Kidney glomerular epithelial cell (primary cell): ENCODE measurements around the gene WNT2.
"Not testable (repeated sequence)": the region's sequence is repeated elsewhere in the genome, so short reads cannot be mapped to it uniquely, and the experiment has no call there.

ENCODE experiments used
- DNase-seq: peaks from one replicate; lab custom pipeline; 2025; lab: John Stamatoyannopoulos, UW

The WNT2 gene

DNA sequence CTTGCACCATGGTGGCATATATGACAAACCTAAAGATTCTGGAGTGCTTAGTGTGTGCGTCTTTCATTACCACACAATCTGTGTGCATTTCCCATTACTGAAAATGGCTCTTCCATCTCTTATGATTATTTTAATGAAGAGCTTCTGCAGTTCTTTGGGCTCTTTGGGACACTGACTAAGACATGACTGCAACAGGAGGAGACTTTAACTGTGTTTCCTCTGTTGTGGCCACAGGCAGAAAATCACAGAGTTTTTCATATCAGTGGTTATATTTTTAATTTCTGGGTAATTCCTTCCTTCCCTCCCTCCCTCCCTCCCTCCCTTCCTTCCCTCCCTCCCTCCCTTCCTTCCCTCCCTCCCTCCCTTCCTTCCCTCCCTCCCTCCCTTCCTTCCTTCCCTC is 58.1 kb downstream of the WNT2 start:
- DNase-seq: no peak

DNA sequence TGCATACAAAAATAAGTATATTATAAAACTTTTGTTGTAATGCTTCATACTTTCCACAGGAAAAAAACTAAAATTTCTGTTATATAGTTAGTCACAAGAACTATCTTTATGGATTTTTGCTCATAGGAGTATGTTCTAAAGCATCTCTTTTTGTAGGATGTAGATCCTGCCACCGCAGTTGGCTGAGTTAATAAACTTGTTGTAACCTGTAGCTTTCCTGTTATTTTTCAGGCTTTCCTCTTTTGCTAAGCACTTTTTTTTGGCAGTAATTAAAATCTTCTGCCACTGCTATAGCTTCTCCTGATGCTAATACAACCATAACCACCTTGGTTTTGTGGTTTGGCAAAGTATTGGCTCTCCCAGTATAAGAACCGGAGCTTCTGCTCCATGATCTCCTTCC is 60.3 kb downstream of the WNT2 start:
- DNase-seq: no peak

DNA sequence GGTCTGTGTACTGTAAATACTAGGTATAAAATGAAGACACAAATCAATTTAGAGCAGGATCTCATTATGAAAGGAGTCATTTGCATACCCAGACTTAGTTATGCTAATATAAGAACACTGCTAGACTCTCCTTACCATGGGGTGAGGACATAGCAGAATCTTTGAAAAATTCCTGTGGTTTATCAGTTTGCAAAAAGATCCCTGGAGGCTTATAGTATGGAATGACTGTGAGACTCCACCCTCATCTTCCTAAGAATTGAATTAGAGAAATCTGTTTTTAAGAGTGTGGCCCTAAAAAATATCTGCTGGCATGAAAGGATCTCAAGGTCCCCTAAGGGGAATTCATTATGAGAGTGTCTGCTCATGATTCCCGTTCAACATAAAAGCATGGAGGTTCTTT is 63.2 kb downstream of the WNT2 start:
- no peak for DNase-seq

DNA sequence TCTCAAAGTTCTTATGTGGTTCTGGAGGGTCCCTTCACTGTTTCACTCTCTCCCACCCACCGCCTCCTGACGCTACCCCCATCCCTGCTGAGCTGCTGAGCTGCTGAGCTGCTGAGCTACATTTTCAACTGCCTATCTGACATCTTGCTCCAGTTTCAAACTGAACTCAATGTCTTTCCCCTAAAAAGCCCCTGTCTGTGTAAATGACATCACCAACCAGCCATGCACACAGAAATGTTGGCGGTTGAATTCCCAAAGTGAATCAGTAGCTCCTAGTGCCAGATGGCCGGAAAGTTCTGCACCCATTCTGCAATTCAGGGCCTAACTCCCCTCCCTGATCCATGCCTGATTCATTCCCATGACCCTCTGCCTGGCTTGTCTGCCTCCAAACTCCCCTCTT is 71.2 kb downstream of the WNT2 start:
- DNase-seq: peak; percentile 7

DNA sequence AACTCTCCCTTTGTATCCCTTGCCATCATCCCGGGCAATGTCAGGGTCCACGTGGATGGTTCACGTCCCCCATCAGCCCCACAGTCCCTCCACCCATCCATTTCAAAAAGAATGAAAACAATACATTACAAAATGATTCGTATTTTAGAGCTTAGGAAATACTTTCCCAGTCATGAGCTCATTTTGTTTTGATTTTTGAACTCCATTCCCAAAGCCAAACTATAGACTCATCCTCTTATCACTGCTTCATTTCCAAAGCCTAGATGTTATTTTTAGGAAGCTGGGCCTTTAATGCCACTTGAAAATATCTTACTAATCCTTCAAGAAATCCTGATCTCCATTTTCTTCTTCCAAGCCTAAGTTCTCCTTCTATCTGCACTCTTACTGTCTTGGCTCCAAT is 72.1 kb downstream of the WNT2 start:
- no peak for DNase-seq

DNA sequence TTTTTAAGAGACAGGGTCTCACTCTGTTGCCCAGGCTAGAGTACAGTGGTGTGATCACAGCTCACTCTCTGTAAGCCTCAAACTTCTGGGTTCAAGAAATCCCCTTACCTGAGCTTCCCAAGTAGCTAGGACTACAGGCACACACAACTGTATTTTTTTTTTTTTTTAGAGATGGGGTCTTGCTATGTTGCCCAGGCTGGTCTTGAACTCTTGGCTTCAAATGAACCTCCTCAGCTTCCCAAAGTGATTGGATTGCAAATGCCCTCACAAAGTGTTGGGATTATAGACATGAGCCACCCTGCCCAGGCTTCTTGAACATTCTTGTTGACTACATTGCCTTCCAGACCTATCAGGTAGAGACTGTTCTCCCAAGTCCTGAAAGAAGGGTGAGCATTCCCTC is 72.6 kb downstream of the WNT2 start:
- DNase-seq: no peak

DNA sequence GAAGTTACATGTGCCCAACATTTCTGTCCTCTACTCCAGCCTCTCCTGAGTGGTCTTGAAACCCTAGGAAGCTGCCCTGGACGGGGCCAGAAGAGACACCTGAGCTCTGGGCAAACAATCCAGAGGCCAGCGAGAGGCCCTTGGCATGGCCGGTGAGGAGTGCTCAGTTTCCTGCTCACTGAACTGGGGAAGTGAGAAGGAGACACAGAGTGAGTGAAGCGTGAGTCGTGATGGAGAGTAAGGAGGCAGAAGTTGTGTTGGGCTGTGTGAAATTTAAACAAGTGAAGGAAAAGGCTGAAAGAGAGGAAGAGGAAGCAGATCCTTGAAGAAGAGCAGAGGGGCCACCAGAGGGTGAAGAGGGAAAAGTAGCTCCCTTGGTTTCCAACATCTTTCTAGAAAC is 73.2 kb downstream of the WNT2 start:
- DNase-seq: no peak

DNA sequence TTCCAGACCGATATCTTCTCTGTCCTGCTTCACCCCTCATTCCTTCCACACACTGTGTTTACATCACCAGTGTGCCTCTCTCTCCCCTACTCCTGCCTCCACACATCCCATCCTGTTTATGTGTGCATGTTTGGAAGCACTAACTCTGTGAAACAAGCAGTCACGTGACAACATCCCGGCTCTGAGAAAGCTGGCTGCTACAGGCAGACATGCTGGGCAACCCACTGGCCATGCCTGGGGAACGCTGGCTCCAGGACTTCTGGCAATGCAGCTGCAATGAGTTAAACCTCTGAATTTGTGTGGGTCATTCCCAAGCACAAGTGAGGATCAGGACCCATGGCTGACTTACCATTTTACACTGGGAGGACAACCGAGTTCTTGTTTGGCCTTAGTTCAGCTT is 74.0 kb downstream of the WNT2 start:
- DNase-seq: no peak

DNA sequence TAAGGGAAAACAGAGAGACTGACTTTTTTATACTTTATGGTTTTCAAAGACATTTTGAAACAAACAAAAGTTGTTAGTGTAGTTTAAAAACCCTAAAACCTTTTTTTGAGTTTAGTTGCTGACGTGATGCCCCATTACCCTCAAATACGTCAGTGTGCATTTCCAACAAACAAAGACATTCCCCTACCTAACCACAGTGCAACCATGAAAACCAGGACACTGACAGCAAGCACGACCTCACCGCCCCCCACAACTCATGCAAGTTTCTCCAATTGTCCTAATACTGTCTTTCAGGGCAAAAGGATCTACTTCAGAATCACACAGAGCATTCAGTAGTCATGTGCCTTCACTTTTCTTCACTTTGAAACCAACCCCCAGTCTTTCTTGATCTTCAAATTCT is 75.0 kb downstream of the WNT2 start:
- DNase-seq: peak; percentile 40

DNA sequence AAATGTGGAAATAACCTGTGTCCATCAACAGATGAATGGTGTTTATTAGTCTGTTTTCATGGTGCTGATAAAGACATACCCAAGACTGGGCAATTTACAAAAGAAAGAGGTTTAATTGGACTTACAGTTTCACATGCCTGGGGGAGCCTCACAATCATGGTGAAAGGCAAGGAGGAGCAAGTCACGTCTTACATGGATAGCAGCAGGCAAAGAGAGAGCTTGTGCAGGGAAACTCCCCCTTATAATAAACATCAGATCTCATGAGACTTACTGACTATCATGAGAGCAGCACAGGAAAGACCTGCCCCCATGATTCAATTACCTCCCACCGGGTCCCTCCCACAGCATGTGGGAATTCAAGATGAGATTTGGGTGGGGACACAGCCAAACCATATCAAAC is 77.2 kb downstream of the WNT2 start:
- not testable (repeated sequence) for DNase-seq

DNA sequence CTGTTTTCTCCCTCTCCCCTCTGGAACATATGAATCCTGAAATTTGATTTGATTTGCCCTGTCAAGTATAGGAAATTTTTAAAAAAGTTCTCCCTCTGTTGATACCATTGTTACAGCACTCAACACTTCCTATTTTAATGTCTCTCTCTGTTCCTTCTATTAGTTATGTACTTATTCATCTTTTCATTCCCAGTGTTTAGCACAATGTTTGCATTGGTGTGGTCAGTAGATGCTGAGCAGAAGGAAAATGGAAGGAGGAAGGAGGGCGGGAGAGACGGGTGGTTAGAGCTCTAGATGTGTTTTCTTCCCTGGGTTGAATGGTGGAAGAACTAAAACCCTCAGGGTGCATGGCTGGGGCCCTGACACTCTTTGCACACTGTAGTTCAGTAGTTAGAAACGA is 79.5 kb downstream of the WNT2 start:
- DNase-seq: no peak

DNA sequence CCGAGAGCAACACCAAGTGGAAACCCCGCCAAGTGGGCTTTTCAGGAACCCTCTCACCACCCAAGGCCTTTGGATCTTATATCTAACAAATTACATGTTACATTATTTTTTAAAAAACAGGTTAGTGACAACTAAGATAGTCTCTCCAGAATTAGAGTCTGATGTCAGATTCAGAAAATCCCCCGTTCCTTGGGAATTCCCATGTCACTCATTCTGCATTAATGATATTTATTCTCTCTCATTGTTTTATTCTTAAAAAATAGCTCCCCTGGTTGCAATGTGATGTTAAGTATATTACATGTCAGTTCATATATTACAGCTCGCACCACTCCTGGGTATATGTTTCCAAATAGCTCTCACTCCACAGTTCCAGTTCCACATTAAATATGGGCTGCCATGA is 81.8 kb downstream of the WNT2 start:
- no peak for DNase-seq

DNA sequence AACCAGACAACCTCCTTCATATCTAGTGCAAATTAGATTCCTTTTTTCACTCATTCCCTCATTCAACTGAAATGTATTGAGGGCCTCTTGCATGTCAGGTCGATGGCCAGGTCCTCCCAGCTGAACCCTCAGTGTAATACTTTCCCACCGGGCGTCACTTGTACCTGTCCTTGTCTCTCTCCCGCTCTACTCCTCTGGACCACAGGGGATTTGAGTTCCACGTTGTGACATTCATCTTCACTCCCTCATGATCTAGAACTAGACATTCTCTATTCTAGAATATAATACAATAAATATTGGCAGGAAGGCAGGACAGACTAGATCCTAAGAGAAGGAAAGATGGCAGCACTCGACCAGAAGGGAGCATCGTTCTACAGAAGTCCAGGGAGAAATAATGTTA is 83.9 kb downstream of the WNT2 start:
- no peak for DNase-seq

DNA sequence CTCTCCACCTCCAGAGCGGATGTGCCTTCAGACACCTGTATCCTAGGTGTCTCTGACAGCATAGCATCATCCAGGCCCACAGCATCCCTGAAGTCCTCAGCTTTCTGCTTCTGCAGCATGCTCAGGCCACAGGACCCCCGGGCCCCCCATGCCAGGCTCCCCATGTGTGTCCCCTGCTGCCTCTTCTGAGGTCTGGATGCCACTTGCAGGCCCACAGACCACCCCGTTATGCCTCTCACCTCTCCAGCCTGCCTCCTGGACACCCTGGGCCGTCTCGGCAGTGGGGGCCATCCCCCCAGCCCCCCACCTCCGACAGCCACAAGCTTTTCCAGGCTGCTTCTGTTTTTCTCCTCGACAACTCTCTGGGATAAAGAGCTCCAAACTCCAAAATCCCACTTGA is 84.4 kb downstream of the WNT2 start:
- DNase-seq: no peak

DNA sequence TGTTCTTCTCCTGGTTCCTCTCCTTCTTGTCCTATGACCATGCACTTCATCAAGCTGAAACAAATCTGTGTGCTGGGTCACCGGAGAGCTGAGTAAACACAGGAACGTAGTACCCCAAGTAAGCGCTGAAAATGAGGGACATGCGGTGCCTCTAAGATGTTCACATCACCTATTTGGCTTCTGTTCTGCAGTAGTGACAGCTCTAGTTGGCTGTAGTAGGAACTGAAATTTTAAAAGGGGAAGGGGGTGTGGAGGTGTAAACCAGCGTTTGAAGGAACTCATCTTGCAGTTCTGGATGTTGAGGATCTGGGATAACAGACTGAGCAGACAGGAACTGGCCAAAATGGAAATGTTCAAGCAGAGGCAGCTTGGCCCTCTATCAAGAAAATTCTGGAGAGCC is 85.2 kb downstream of the WNT2 start:
- DNase-seq: no peak

DNA sequence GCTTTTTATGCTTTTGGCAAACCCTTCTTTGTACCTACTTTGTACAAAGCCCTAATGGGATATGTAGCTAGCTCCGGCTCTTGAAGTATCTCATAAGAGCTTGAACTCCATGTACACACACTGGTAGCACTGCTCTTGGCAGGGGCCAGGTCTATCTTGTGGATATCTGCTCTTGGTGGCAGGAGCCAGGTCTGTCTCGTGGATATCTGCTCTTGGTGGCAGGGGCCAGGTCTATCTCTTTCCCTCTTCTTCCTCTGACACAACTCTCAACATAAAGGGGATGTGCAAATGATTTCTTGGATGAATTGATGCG is 91.9 kb downstream of the WNT2 start:
- DNase-seq: no peak

DNA sequence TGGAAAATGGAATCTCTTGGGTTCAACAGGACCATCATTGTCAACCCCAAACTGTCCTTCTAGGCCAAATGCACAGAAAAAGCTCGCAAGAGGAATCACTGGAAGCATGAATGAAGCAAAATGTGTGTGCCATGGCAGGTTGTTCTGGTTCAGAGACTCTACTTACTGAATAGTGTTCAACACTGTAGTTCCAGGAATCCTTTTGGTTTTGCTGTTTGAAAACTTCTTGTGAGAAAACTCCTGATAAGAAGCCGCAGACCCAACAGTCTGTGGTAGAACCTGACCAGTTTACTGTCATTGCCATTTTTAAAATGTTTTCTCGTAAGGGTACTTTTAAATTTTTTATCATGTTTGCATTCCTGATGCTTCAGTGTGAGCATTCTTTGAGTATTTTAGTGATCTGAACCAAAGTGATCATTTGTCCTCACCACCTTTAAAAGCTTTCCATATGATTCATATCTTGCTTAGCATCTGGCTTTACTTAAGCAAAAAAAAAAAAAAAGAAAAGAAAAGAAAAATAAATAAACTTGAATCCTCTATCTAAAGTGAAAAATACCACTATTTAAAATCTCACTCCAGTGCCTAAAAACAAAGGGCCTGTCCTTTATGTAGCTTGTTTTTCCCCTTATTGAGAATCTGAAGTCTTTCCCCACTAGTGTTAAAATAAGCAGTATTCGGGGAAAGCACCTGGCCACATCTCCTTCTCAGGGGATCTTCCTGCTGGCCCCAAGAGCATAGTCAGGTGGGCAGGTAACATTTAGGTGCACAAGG is 92.4 kb downstream of the WNT2 start:
- DNase-seq: no peak

DNA sequence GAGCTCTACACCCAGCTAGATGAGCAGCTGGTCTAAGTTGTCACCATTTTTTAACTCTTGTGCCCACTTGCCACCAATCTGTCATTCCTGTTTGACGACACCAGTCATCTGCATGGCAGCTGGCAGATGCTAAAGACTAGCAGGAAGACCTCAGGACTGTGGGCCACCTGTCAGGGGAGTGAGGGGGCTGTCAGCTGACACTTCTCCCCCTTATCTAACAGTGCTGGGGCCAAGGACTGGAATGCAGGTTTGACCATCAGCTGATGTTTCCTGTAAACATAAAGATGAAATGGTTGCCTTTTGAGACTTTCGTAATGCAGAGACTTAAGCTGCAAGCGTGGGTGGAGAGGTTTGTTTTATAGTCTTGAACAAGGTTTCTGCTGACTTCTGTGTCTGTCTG is 93.5 kb downstream of the WNT2 start:
- DNase-seq: no peak

DNA sequence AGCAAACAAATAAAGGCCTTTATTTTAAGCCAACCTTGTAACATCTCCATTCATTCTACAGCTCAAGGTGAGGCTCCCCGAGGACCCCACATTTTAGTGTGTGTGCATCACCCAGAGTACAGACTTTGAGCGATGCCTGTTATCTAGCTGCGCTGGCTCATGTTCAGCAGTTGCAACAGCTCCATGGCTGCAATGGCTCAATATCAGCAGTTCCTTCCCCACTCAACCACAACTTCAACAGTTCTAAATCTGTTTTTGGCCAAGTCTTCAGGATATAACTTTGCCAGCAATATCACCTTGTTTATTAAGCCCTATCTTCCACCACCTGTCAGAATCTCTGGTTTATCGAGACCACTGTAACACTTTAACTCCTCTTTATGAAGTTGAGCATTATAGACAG is 95.8 kb downstream of the WNT2 start:
- DNase-seq: no peak

DNA sequence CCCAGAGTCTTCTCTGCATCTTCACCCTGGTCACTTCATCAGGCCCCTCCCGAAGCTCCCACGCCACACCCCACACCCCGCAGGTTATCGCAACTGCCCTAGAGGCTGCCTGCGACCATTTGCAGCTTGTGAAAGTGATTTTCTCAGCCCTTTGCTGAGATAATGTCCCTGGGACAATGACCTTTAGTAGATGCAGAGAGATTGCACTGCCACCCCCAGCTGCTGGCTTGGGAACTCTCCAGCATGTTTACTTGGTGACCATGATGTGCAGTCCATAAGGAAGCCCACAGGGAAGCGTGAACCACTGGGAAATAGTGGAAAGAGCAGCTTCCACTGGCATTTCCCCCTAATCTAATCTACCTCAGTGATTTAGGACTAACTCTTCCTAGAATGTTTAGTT is 97.3 kb downstream of the WNT2 start:
- no peak for DNase-seq
